Mesendoderm (in vitro differentiated cells): ENCODE data around the gene FLVCR2.

Source experiments
- DNase-seq: peaks from one replicate; pipeline ENCODE4 v3.0.0; 2013
- H2AK5ac ChIP-seq: 2 replicates; pipeline ENCODE4 v1.6.1; 2013; ENCODE audit warnings: low read length, inconsistent platforms
- H2BK120ac ChIP-seq: 2 replicates; pipeline ENCODE4 v1.6.1; 2013; ENCODE audit warnings: low read depth, mild to moderate bottlenecking, low read length, moderate library complexity, mixed read lengths
- H2BK15ac ChIP-seq: replicated peaks from 2 replicates; pipeline ENCODE4 v1.6.1; 2013; ENCODE audit warnings: low read depth, mild to moderate bottlenecking, moderate library complexity
- H2BK5ac ChIP-seq: 2 replicates; pipeline ENCODE4 v1.6.1; 2013; ENCODE audit warnings: low read length, inconsistent platforms
- H3K18ac ChIP-seq: 2 replicates; pipeline ENCODE4 v1.6.1; 2013; ENCODE audit warnings: mild to moderate bottlenecking, low read length, mixed read lengths
- H3K23ac ChIP-seq: one replicate; pipeline ENCODE4 v1.6.1; 2013; ENCODE audit warnings: low read length
- H3K27ac ChIP-seq: 2 replicates; pipeline ENCODE4 v1.5.1; 2013; ENCODE audit warnings: low read depth, mild to moderate bottlenecking, inconsistent platforms, low read length, moderate library complexity
- H3K27me3 ChIP-seq: 2 replicates; pipeline ENCODE4 v1.6.1; 2013; ENCODE audit warnings: low read length, control low read depth, mild to moderate bottlenecking, inconsistent platforms; ENCODE audit not compliant: insufficient read depth, poor library complexity
- H3K36me3 ChIP-seq: 2 replicates; pipeline ENCODE4 v1.6.1; 2013; ENCODE audit warnings: low read length, inconsistent platforms; ENCODE audit not compliant: control insufficient read depth, insufficient read depth
- H3K4ac ChIP-seq: one replicate; pipeline ENCODE4 v1.6.1; 2013; ENCODE audit warnings: low read depth, mild to moderate bottlenecking, low read length, moderate library complexity
- H3K4me1 ChIP-seq: 2 replicates; pipeline ENCODE4 v1.6.1; 2013; ENCODE audit warnings: low read depth, low read length, inconsistent platforms; ENCODE audit not compliant: control insufficient read depth
- H3K4me2 ChIP-seq: 2 replicates; pipeline ENCODE4 v1.6.1; 2013; ENCODE audit warnings: low read length
- H3K4me3 ChIP-seq: 2 replicates; pipeline ENCODE4 v1.5.1; 2013; ENCODE audit warnings: mild to moderate bottlenecking, low read length
- H3K56ac ChIP-seq: one replicate; pipeline ENCODE4 v1.6.1; 2013; ENCODE audit warnings: low read length
- H3K79me1 ChIP-seq: 2 replicates; pipeline ENCODE4 v1.6.1; 2013; ENCODE audit warnings: low read length, inconsistent platforms
- H3K79me2 ChIP-seq: 2 replicates; pipeline ENCODE4 v1.6.1; 2013; ENCODE audit warnings: mild to moderate bottlenecking, low read length; ENCODE audit not compliant: control insufficient read depth, insufficient read depth
- H3K9ac ChIP-seq: 2 replicates; pipeline ENCODE4 v1.6.1; 2013; ENCODE audit warnings: low read length, inconsistent platforms
- H4K5ac ChIP-seq: one replicate; pipeline ENCODE4 v1.6.1; 2013; ENCODE audit warnings: low read length
- H4K8ac ChIP-seq: one replicate; pipeline ENCODE4 v1.6.1; 2013; ENCODE audit warnings: low read depth, mild to moderate bottlenecking, control low read depth, low read length, moderate library complexity
- WGBS: extraction: QIAGEN DNeasy Blood & Tissue Kit; methylation state at CpG from one replicate; pipeline ENCODE4 v1.1.7; 2013; ENCODE audit warnings: low lambda C conversion rate, missing lambda C conversion rate; ENCODE audit not compliant: insufficient coverage; ENCODE audit errors: extremely low coverage; 5-methylcytosine and 5-hydroxymethylcytosine counted together

The FLVCR2 gene

DNA sequence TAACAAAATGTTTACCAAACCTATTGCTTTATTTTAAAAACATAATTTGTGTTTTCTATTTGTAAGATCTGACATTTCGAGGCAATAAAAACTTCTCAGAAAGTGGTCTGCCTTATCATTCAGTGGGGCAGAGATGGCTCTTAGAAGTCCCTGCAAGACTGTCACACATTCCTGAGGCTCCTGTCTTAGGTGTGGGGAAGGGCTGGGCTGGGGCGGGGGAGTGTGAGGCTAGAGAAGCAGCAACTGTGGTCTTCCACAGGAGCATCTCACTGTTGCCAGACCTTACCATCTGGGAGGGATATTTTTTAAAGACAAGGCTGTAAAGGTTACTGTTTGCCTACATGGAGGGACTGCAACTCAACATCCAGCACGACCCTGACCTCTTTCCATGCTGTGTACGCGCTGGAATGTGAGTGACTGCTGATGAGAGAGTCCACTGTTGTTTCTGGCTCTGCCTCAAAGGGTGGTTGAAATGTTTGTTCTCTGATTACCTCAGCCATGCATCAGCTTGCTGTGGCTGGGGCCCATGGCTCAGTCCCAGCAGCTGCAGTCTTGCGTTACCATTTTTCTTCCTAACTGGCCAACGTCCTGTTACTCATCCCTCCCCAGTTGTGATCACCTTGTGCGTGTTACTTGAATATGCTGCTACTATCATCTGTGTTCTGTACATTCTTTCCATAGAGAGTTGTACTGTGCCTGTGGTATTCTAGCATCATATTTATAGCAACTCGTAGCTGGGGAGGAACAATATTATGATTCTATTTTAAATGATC is 69.8 kb downstream of the FLVCR2 start:
- Histone ChIP-seq H3K36me3 (peaks cover 1% of the 10 kb centered on the region), H3K79me2 (no peaks in the 10 kb centered on the region), H2AK5ac (no peak overlapping the region), H3K27ac (no peak overlapping the region), H3K4ac (no peak overlapping the region), H2BK15ac (no peak overlapping the region), H2BK5ac (peak overlapping the region; percentile 17), H4K5ac (no peak overlapping the region), H3K4me3 (no peak overlapping the region), H3K4me1 (peaks cover 17% of the 10 kb centered on the region), H3K9ac (no peak overlapping the region), H3K79me1 (peaks cover 1% of the 10 kb centered on the region), H3K4me2 (no peak overlapping the region), H3K27me3 (no peaks in the 10 kb centered on the region), H3K18ac (no peak overlapping the region), H2BK120ac (no peak overlapping the region), H3K56ac (peak overlapping the region; percentile 10), H4K8ac (no peak overlapping the region), H3K23ac (no peak overlapping the region)
- no CpG with 5 or more reads among the region's 9 CpGs for WGBS
- DNase-seq: peak; percentile 71

DNA sequence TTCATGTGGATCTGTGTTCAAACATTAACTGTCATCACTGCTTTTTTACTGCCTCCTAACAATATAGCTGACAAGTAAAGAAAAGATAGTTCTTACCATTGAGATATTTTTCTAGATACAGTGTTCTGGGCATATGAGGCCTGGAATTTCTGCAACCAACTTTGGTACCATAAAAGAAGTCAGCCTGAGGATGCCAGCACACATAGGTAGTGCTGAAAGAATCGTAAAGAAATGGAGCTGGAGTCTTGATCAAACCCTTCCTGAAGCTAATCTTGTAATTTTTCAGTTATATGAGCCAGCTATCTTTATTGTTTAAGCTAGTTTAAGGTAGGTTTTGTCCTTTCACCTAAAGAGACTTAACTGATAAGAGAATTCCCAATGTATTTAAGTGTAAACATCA is 70.9 kb downstream of the FLVCR2 start:
- Histone ChIP-seq H2BK5ac (no peak overlapping the region), H2AK5ac (no peak overlapping the region), H2BK15ac (no peak overlapping the region), H3K36me3 (peaks cover 1% of the 10 kb centered on the region), H3K27me3 (no peaks in the 10 kb centered on the region), H3K27ac (no peak overlapping the region), H3K23ac (no peak overlapping the region), H3K4me1 (peaks cover 17% of the 10 kb centered on the region), H3K9ac (no peak overlapping the region), H3K4ac (no peak overlapping the region), H3K79me1 (peaks cover 1% of the 10 kb centered on the region), H2BK120ac (no peak overlapping the region), H3K56ac (no peak overlapping the region), H3K4me2 (no peak overlapping the region), H3K79me2 (no peaks in the 10 kb centered on the region), H3K18ac (no peak overlapping the region), H3K4me3 (no peak overlapping the region), H4K5ac (no peak overlapping the region), H4K8ac (no peak overlapping the region)
- DNase-seq: no peak
- no CpG with 5 or more reads among the region's 1 CpG for WGBS

DNA sequence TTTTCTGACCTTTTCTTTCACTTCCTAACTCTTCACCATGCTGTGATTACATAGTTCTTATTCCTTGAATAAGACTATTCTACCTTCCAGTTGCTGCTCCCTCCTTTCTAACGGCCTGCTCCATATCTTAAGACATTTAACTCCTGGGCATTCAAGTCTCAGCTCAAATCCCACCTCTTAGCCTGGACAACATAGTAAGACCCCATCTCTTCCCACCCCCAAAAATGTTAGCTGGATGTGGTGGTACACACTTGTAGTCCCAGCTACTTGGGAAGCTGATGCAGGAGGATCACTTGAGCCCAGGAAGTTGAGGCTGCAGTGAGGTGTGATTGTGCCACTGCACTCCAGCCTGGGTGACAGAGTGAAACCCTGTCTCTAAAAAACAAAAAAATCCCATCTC is 71.4 kb downstream of the FLVCR2 start:
- Histone ChIP-seq H3K4ac (no peak overlapping the region), H2AK5ac (no peak overlapping the region), H3K23ac (no peak overlapping the region), H3K56ac (no peak overlapping the region), H4K8ac (no peak overlapping the region), H4K5ac (no peak overlapping the region), H2BK120ac (no peak overlapping the region), H3K27ac (no peak overlapping the region), H2BK5ac (no peak overlapping the region), H3K4me2 (no peak overlapping the region), H3K4me1 (peaks cover 17% of the 10 kb centered on the region), H3K27me3 (no peaks in the 10 kb centered on the region), H3K4me3 (no peak overlapping the region), H3K9ac (no peak overlapping the region), H3K79me2 (no peaks in the 10 kb centered on the region), H3K36me3 (peaks cover 1% of the 10 kb centered on the region), H3K18ac (no peak overlapping the region), H2BK15ac (no peak overlapping the region), H3K79me1 (peaks cover 1% of the 10 kb centered on the region)
- no CpG with 5 or more reads among the region's 1 CpG for WGBS
- DNase-seq: no peak

DNA sequence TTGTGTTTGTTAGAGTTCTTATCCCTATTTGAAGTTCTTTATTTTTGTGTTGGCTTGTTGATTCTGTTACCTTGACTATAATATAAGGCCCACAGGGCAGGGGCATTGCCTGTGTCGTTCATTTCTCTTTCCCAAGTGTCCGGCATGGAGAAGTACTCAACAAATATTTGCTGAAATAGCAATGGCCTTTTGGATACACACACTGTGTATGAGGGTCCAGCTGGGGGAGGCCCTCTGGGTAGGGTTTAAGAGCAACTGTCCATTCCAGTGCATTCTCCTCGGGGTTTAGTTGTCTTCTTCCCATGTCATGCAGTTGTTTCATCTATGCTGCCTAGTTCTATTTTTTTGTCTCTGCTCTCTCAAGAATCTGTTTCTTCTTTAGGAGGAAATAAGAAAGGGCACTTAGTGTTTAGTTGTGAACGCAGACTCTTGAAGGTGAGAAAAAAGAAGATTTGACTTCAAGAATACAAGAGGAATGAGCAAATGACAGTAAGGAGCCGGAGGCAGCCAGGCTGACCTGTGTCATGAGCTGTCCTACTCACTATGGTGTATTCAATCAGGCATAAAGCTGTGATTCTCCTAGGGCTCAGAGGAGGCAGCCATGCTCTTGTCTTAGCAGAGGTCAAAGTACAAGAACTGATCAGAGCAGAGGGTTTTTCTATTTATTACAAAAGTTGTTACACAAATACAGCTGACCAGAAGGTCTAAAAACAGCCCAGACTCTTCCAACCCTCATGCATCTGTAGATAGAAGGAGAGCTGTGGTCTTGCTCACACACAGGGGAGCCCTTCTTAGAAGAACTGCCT is 72.0 kb downstream of the FLVCR2 start:
- Histone ChIP-seq H3K4ac (no peak overlapping the region), H2BK15ac (no peak overlapping the region), H3K4me3 (no peak overlapping the region)

DNA sequence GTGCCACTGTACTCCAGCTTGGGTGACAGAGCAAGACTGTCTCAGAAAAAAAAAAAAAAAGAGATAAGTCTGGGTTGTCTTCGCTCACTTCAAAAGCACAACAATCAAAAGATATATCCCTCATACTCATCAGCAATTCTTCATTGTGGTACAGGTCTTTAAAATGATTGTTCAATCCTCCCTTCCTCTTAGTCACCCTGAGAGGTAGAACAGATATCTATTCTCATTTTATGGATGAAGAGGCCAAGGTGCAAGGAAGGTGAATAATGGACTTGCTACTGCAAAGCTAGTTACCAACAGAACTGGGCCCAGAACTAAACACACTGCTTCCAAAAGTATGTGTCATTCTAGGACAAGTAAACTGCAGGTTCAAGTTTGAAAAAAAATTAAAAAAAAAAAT is 75.1 kb downstream of the FLVCR2 start:
- H3K9ac ChIP-seq: no peak overlapping the region
- H3K18ac ChIP-seq: no peak overlapping the region
- no peak overlapping the region for H3K56ac ChIP-seq
- no peak overlapping the region for H3K4me3 ChIP-seq
- H3K79me1 ChIP-seq: peaks cover 6% of the 10 kb centered on the region
- peaks cover 1% of the 10 kb centered on the region for H3K36me3 ChIP-seq
- DNase-seq: no peak
- H3K27ac ChIP-seq: no peak overlapping the region
- no peak overlapping the region for H2AK5ac ChIP-seq
- H3K23ac ChIP-seq: no peak overlapping the region
- no peak overlapping the region for H4K8ac ChIP-seq
- H3K27me3 ChIP-seq: no peaks in the 10 kb centered on the region
- H2BK120ac ChIP-seq: no peak overlapping the region
- no CpG with 5 or more reads among the region's 1 CpG for WGBS
- no peak overlapping the region for H3K4ac ChIP-seq
- no peak overlapping the region for H2BK15ac ChIP-seq
- peaks cover 4% of the 10 kb centered on the region for H3K79me2 ChIP-seq
- H2BK5ac ChIP-seq: no peak overlapping the region
- no peaks in the 10 kb centered on the region for H3K4me1 ChIP-seq
- no peak overlapping the region for H3K4me2 ChIP-seq
- no peak overlapping the region for H4K5ac ChIP-seq

More for the DNA sequence above, 72.0 kb downstream of the FLVCR2 start:
- H2AK5ac ChIP-seq: no peak overlapping the region
- H4K5ac ChIP-seq: no peak overlapping the region
- no peak overlapping the region for H2BK5ac ChIP-seq
- H3K18ac ChIP-seq: no peak overlapping the region
- H3K27ac ChIP-seq: no peak overlapping the region
- H3K9ac ChIP-seq: no peak overlapping the region
- H3K4me2 ChIP-seq: no peak overlapping the region
- H3K79me2 ChIP-seq: no peaks in the 10 kb centered on the region
- H4K8ac ChIP-seq: no peak overlapping the region
- H3K36me3 ChIP-seq: peaks cover 1% of the 10 kb centered on the region
- H2BK120ac ChIP-seq: no peak overlapping the region
- H3K23ac ChIP-seq: no peak overlapping the region
- peaks cover 1% of the 10 kb centered on the region for H3K79me1 ChIP-seq
- no peak overlapping the region for H3K56ac ChIP-seq
- no CpG with 5 or more reads among the region's 5 CpGs for WGBS
- no peaks in the 10 kb centered on the region for H3K27me3 ChIP-seq
- no peak for DNase-seq
- peaks cover 17% of the 10 kb centered on the region for H3K4me1 ChIP-seq
